GM19468 (cell line): ENCODE measurements around the gene GYS2.

ENCODE experiments used
- ATAC-seq: cut with Tn5 transposase; IDR thresholded peaks from one replicate; pipeline ENCODE4 v1.9.1; 2021; ENCODE audit warnings: mild to moderate bottlenecking, moderate library complexity, moderate number of reproducible peaks; ENCODE audit not compliant: unreplicated experiment; ENCODE audit errors: extremely low read depth

Gene GYS2

GRCh38 chr12:21518451-21518850 lies 86.2 kb downstream of the GYS2 start:
- no peak for ATAC-seq

- no peak for ATAC-seq
Observed at GRCh38 chr12:21516281-21516680, 88.4 kb downstream of the GYS2 start.

- ATAC-seq = peak; percentile 94
Observed at GRCh38 chr12:21509768-21510167, 94.9 kb downstream of the GYS2 start.

DNA sequence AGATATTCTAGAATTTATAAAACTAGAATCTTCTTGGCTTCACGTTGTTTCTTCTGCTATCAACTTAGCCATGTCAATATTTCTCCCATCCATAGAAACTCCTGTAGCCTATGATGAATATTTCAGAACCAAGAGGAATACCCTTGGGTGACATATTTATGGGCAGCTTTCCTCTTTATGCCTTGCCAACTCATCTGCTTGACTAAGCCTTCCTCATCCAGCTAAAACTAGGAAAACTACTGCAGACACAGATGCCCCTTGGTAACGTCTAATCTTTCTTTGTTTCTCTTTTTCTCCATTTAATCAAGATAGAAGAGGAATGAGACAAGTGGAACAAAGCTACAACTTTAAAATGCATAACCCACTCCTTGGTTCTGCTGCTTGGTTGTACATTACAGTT lies 96.8 kb downstream of the GYS2 start:
- no peak for ATAC-seq

- ATAC-seq = no peak
Observed at GRCh38 chr12:21505888-21506287, 98.8 kb downstream of the GYS2 start.

GRCh38 chr12:21502872-21503271 lies 101.8 kb downstream of the GYS2 start:
- ATAC-seq = no peak

DNA sequence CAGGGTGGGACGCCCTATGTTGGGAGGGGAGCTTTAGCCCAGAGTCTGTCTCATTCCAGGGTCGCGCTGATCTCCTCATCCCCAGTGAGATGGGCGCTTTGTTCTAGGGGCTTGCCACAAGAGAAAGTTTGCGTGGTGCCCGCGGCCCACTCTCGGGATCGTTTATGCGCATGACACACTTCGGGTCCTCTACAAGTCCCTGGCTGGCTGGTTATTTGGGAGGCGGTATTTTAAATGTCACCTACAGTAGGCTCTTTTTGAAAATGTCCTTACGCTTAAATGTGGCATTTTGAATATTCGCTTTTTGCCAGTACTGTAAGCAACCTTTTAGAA lies 102.5 kb downstream of the GYS2 start:
- ATAC-seq = no peak

GRCh38 chr12:21501258-21502163 lies 103.1 kb downstream of the GYS2 start, which contains the start of the genes GOLT1B and RECQL:
Gene GOLT1B, plus strand, starts transcription at chr12:21501789. Its CDS starts 135 bp downstream, at chr12:21501924.
Gene RECQL, minus strand, starts transcription at chr12:21501635. Its CDS starts 2,065 bp downstream, at chr12:21499570.
- ATAC-seq = peak; percentile 99

GRCh38 chr12:21500786-21501257 lies 103.8 kb downstream of the GYS2 start:
- ATAC-seq = no peak

DNA sequence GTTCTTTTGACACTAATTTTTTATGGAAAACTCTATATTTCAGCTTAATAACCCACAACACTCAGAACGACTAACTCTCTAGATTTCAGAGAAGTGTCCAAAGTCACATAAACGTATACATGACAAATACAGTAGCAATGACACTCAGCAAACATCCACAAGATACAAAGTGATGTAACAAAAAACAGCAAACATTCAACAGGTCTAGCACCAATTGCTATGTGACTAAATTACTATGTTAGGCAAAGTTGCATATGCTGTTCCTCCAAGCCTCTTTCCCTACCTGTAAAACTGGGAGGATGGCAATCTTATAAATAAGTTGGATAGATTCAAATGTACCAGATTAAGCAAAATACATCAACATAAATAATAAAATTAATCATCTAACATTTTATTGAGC lies 104.9 kb downstream of the GYS2 start:
- no peak for ATAC-seq
